Esophagus squamous epithelium (tissue), 5 donors: Measurements from ENCODE around the gene AAMP. TPM values are rescaled to one million over a fixed set of nuclear protein-coding genes. Genes with fewer than 3 reads are reported as not detected.

Experiments used
- DNase-seq: peaks from one replicate; lab custom pipeline; 2025; lab: John Stamatoyannopoulos, UW
- H3K27ac ChIP-seq, 4 donors: fragments of 200-600 bp; sonication (generic); one replicate each; pipeline ENCODE4 v1.5.1; 2016 to 2019; ENCODE audit warnings: mild to moderate bottlenecking in 1 of 4
- H3K27me3 ChIP-seq, 4 donors: fragments of 200-600 bp; sonication (generic); 1 replicate in 3 of 4; 2 replicates in 1 of 4; pipeline versions ENCODE4 v1.5.1 to v1.6.0; 2017 to 2021; ENCODE audit warnings: antibody characterized with exemption in 1 of 4
- H3K36me3 ChIP-seq, 3 donors: fragments of 200-600 bp; sonication (generic); one replicate each; pipeline ENCODE4 v1.5.1; 2016 to 2019
- H3K4me1 ChIP-seq, 3 donors: fragments of 200-600 bp; sonication (generic); one replicate each; pipeline ENCODE4 v1.5.1; 2017 to 2019
- H3K4me3 ChIP-seq, 4 donors: fragments of 200-600 bp; sonication (generic); 1 replicate in 3 of 4; 2 replicates in 1 of 4; pipeline ENCODE4 v1.5.1; 2016 to 2019; ENCODE audit warnings: mild to moderate bottlenecking in 2 of 4, moderate library complexity in 1 of 4
- H3K9me3 ChIP-seq, 3 donors: fragments of 200-600 bp; sonication (generic); one replicate each; pipeline ENCODE4 v1.5.1; 2016 to 2019
- POLR2A ChIP-seq, 4 donors: fragments of 450-650 bp; IDR thresholded peaks; one replicate each; pipeline ENCODE4 v1.6.1; 2017; ENCODE audit warnings: antibody characterized with exemption in 4 of 4, mild to moderate bottlenecking in 4 of 4, moderate library complexity in 3 of 4
- WGBS, 2 donors: methylation state at CpG; one replicate each; pipeline ENCODE4 v1.1.5; 2018; 5-methylcytosine and 5-hydroxymethylcytosine counted together
- intact Hi-C: fragments of 100-400 bp; cut with DNase I; formaldehyde crosslinking; loops from one replicate; pipeline ENCODE4 v1.15.0; 2022
- total RNA-seq, 4 donors: library from RNA; depleted of rRNA; stranded (reverse); fragments of >200 nt; gene quantifications; one replicate each; pipeline ENCODE4 v1.1.0, GENCODE V29; 2016
- TF ChIP-seq, protein P1 (sequence below), 6 experiments: fragments of 450-650 bp in 4 of 6; fragments of 200-600 bp in 2 of 6; sonication (generic) in 2 of 6; IDR thresholded peaks; one replicate each; pipeline ENCODE4 v1.5.1; 2016 to 2019; ENCODE audit warnings: antibody characterized with exemption in 6 of 6, mild to moderate bottlenecking in 4 of 6, moderate library complexity in 4 of 6
- donor health status: DM: yes; HTN: yes; CAD: no.

Gene AAMP
- total RNA-seq, 4 donors from 2014 or later, result 97.9 to 136 (median 118) TPM

DNA sequence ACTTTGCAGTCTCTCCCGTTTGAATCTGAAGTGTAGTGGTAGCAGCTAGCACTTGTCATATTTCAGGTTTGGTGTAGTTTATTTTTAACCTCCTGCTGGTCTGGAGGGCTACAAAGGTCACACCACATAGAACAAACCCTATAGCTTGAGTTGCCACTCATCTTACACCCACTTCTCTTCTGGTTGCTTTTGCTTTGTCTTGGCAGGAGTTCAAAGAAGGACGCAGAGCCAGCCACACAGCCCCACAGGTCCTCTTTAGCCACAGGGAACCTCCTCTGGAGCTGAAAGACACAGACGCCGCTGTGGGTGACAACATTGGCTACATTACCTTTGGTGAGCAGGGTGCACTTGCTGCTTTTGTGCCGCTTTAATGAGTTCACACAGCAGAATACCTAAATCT is 24.7 kb downstream of the AAMP start:
- TF ChIP-seq POLR2A (IDR thresholded peaks at IDR 0.05), result no peak
- TF ChIP-seq, protein P1, sequence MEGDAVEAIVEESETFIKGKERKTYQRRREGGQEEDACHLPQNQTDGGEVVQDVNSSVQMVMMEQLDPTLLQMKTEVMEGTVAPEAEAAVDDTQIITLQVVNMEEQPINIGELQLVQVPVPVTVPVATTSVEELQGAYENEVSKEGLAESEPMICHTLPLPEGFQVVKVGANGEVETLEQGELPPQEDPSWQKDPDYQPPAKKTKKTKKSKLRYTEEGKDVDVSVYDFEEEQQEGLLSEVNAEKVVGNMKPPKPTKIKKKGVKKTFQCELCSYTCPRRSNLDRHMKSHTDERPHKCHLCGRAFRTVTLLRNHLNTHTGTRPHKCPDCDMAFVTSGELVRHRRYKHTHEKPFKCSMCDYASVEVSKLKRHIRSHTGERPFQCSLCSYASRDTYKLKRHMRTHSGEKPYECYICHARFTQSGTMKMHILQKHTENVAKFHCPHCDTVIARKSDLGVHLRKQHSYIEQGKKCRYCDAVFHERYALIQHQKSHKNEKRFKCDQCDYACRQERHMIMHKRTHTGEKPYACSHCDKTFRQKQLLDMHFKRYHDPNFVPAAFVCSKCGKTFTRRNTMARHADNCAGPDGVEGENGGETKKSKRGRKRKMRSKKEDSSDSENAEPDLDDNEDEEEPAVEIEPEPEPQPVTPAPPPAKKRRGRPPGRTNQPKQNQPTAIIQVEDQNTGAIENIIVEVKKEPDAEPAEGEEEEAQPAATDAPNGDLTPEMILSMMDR (IDR thresholded peaks at IDR 0.05), result no peak
- Histone ChIP-seq H3K27me3 (no peaks in the 10 kb centered on the region), H3K4me1 (peaks cover 0 to 11% (median 0%) of the 10 kb centered on the region in 3 donors), H3K36me3 (peaks cover 54 to 100% (median 67%) of the 10 kb centered on the region in 3 donors), H3K4me3 (no peak overlapping the region), H3K27ac (no peak overlapping the region), H3K9me3 (no peaks in the 10 kb centered on the region)
- no peak for DNase-seq
- 80 to 84% methylated on average over 2 to 5 of the region's 5 CpGs for WGBS, 2 donors
- intact Hi-C loops, result no loop called here

DNA sequence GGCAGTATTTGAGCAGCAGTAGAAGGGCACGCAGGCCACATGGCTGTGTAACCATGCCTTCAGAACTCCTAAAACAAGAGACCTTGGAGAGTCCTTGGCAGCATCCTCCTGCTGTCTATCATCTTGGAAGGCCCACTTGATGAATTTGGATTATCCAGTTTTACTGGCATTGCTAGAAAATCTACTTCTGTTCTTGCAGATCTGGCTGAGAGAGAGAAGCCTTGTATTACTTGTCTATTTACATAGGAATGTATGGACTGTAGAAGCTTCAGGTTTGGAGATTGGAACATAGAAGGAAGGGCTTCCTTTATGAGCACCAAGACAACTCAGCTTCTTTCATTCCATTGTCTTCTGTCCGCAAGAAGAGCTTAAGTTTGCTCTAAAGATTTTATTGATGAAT is 25.3 kb downstream of the AAMP start:
- peaks cover 50 to 100% (median 67%) of the 10 kb centered on the region in 3 donors for H3K36me3 ChIP-seq
- H3K27ac ChIP-seq, result no peak overlapping the region
- intact Hi-C loops, result no loop called here

DNA sequence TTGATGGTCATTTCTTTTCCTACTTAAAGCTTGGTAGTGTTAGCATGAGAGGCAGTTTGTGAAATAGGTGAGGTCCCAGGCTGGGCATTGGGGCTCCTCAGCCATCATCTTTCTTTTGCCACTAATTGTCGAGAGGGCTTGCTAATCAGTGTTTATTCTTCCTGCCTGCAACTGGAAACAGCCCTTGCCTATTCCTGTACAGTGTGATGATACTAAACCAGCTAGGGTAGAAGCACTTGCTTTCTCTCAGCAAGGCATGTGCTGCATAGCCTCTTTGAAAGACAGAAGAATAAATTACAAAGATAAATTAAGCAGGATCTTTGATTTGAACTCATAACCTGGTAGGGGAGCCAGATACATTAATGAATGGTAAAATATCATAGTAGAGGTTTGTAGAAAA is 25.7 kb downstream of the AAMP start:
- H3K4me3 ChIP-seq, result no peak overlapping the region
- DNase-seq, result no peak
- H3K27me3 ChIP-seq, result no peaks in the 10 kb centered on the region
- H3K9me3 ChIP-seq, result no peaks in the 10 kb centered on the region
- 33 to 100% methylated on average over 1 of the region's 1 CpG for WGBS, 2 donors
- H3K4me1 ChIP-seq, result peaks cover 0 to 11% (median 0%) of the 10 kb centered on the region in 3 donors
- TF ChIP-seq, protein P1 (IDR thresholded peaks at IDR 0.05), result no peak
- TF ChIP-seq POLR2A (IDR thresholded peaks at IDR 0.05), result no peak
- no peak overlapping the region for H3K27ac ChIP-seq
- peaks cover 50 to 100% (median 67%) of the 10 kb centered on the region in 3 donors for H3K36me3 ChIP-seq
- intact Hi-C loops, result no loop called here

More for the DNA sequence above, 25.3 kb downstream of the AAMP start:
- WGBS, 2 donors, result 74 to 86% methylated on average over 2 of the region's 2 CpGs
- Histone ChIP-seq H3K9me3 (no peaks in the 10 kb centered on the region), H3K4me1 (peaks cover 0 to 11% (median 0%) of the 10 kb centered on the region in 3 donors), H3K27me3 (no peaks in the 10 kb centered on the region), H3K4me3 (no peak overlapping the region)
- TF ChIP-seq, protein P1 (IDR thresholded peaks at IDR 0.05), result no peak
- TF ChIP-seq POLR2A (IDR thresholded peaks at IDR 0.05), result no peak
- no peak for DNase-seq

DNA sequence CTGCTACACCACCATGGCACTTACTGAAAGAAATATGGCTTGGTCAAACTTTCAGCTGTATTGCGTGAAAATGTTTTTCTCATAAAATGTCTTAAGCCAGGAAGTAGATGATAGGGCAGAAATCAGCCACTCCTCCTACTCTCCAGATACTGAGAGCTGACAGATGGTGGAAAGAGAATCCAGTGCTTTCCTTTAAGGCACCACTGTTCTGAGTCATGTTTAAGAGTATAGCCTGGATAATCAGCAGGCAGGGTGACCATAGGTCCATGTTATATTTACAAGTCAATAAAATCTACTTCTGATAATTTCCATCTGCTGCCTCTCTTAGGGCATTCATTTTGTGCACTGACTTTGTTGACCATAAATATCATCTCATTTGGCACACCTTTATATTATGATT is 31.1 kb downstream of the AAMP start:
- WGBS, 2 donors, result 92 to 100% methylated on average over 1 of the region's 1 CpG

DNA sequence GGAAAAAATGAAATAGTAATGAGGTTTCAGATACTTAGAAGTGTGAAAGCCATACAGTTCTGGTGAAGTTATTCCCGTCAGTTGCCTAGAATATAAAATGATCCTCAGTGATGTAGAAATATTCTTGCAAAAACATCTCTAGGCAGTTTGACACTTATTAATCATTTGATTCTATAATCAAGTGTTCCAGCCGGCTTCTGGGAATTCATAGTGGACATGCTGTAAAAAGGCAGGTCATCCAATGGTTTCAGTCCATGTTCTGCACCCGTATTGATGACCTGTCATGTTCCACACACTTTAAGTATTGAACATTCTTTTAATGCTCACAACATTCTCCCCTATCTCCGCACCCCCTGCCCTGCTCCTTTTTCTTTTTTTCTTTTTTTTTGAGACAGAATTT is 33.1 kb downstream of the AAMP start:
- Histone ChIP-seq H3K4me1 (no peaks in the 10 kb centered on the region), H3K36me3 (peaks cover 47 to 100% (median 73%) of the 10 kb centered on the region in 3 donors), H3K4me3 (no peak overlapping the region), H3K27me3 (no peaks in the 10 kb centered on the region), H3K27ac (no peak overlapping the region), H3K9me3 (no peaks in the 10 kb centered on the region)
- TF ChIP-seq POLR2A (IDR thresholded peaks at IDR 0.05), result no peak
- TF ChIP-seq, protein P1 (IDR thresholded peaks at IDR 0.05), result no peak
- intact Hi-C loops, result no loop called here
- WGBS, 2 donors, result 88 to 91% methylated on average over 4 of the region's 4 CpGs
- no peak for DNase-seq

More for the DNA sequence above, 31.1 kb downstream of the AAMP start:
- intact Hi-C loops, result no loop called here
- TF ChIP-seq, protein P1 (IDR thresholded peaks at IDR 0.05), result no peak
- TF ChIP-seq POLR2A (IDR thresholded peaks at IDR 0.05), result no peak
- Histone ChIP-seq H3K36me3 (peaks cover 39 to 100% (median 61%) of the 10 kb centered on the region in 3 donors), H3K9me3 (no peaks in the 10 kb centered on the region), H3K4me1 (peaks cover 0 to 2% (median 0%) of the 10 kb centered on the region in 3 donors), H3K27ac (no peak overlapping the region), H3K27me3 (no peaks in the 10 kb centered on the region), H3K4me3 (no peak overlapping the region)
- no peak for DNase-seq
